NCI-H2171 treated with DMSO at 0.1 percent for 48 hours (cell line): ENCODE results near the gene NRXN2.
"Not testable (repeated sequence)": the region's sequence is repeated elsewhere in the genome, so short reads cannot be mapped to it uniquely, and the experiment has no call there.

Experiments used
- DNase-seq: peaks from one replicate; lab custom pipeline; 2025; lab: John Stamatoyannopoulos, UW

The NRXN2 gene

GRCh38 chr11:64564947-64565889 lies 157.8 kb downstream of the NRXN2 start:
- DNase-seq: no peak

- DNase-seq: no peak
These were observed 158.6 kb downstream of the NRXN2 start for GRCh38 chr11:64564419-64564818.

- no peak for DNase-seq
These were observed 159.0 kb downstream of the NRXN2 start for GRCh38 chr11:64563966-64564365.

GRCh38 chr11:64562723-64563351 lies 160.2 kb downstream of the NRXN2 start:
- DNase-seq: no peak

GRCh38 chr11:64561984-64562722 lies 160.8 kb downstream of the NRXN2 start:
- DNase-seq: no peak

GRCh38 chr11:64561429-64561828 lies 161.6 kb downstream of the NRXN2 start:
- not testable (repeated sequence) for DNase-seq

- DNase-seq: no peak
These were observed 162.1 kb downstream of the NRXN2 start for GRCh38 chr11:64560941-64561340.

- no peak for DNase-seq
These were observed 162.7 kb downstream of the NRXN2 start for GRCh38 chr11:64560139-64560771.

GRCh38 chr11:64559351-64560138 lies 163.5 kb downstream of the NRXN2 start:
- no peak for DNase-seq

- DNase-seq: no peak
These were observed 164.1 kb downstream of the NRXN2 start for GRCh38 chr11:64558869-64559268.

- DNase-seq: no peak
These were observed 164.8 kb downstream of the NRXN2 start for GRCh38 chr11:64558065-64558745.

- DNase-seq: no peak
These were observed 166.2 kb downstream of the NRXN2 start for GRCh38 chr11:64556721-64557250.
